Trophoblast cell (in vitro differentiated cells and primary cell): ENCODE results near the gene CDC42EP4.

ENCODE experiments used
- DNase-seq, 2 donors: peaks; one replicate each; pipeline ENCODE4 v3.0.0-alpha.2; 2016
- H2AFZ ChIP-seq: 2 replicates; pipeline ENCODE4 v1.6.1; 2013; ENCODE audit warnings: low read length, moderate library complexity, mild to moderate bottlenecking; ENCODE audit not compliant: insufficient read depth, poor library complexity
- H2AK5ac ChIP-seq: 2 replicates; pipeline ENCODE4 v1.6.1; 2013; ENCODE audit warnings: mild to moderate bottlenecking, low read length
- H2BK120ac ChIP-seq: 2 replicates; pipeline ENCODE4 v1.6.1; 2013; ENCODE audit warnings: low read length, mild to moderate bottlenecking, moderate library complexity; ENCODE audit not compliant: insufficient read depth, poor library complexity
- H2BK12ac ChIP-seq: 2 replicates; pipeline ENCODE4 v1.6.1; 2013; ENCODE audit warnings: mild to moderate bottlenecking, low read length, moderate library complexity
- H2BK5ac ChIP-seq: 2 replicates; pipeline ENCODE4 v1.6.1; 2013; ENCODE audit warnings: low read length, low read depth, moderate library complexity, mild to moderate bottlenecking; ENCODE audit not compliant: poor library complexity
- H3K14ac ChIP-seq: 2 replicates; pipeline ENCODE4 v1.6.1; 2013; ENCODE audit warnings: mild to moderate bottlenecking, low read length
- H3K18ac ChIP-seq: 2 replicates; pipeline ENCODE4 v1.6.1; 2013; ENCODE audit warnings: mild to moderate bottlenecking, low read length
- H3K23ac ChIP-seq: 2 replicates; pipeline ENCODE4 v1.6.1; 2013; ENCODE audit warnings: low read length
- H3K27ac ChIP-seq: 2 replicates; pipeline ENCODE4 v1.5.1; 2013; ENCODE audit warnings: low read depth, mild to moderate bottlenecking, inconsistent platforms, low read length, moderate library complexity
- H3K27me3 ChIP-seq: 2 replicates; pipeline ENCODE4 v1.6.1; 2013; ENCODE audit warnings: inconsistent platforms, mild to moderate bottlenecking, low read length, moderate library complexity; ENCODE audit not compliant: insufficient read depth
- H3K36me3 ChIP-seq, 2 experiments: 1 replicate in 1 of 2; 2 replicates in 1 of 2; pipeline ENCODE4 v1.6.1; 2013; ENCODE audit warnings: low read length in 2 of 2, mild to moderate bottlenecking in 2 of 2, moderate library complexity in 1 of 2; ENCODE audit not compliant: insufficient read depth in 2 of 2, control insufficient read depth in 1 of 2
- H3K4ac ChIP-seq: 2 replicates; pipeline ENCODE4 v1.6.1; 2013; ENCODE audit warnings: low read depth, mild to moderate bottlenecking, low read length, moderate library complexity
- H3K4me1 ChIP-seq, 2 experiments: 1 replicate in 1 of 2; 2 replicates in 1 of 2; pipeline ENCODE4 v1.6.1; 2013; ENCODE audit warnings: low read length in 2 of 2, mild to moderate bottlenecking in 2 of 2, moderate library complexity in 1 of 2; ENCODE audit not compliant: insufficient read depth in 2 of 2, control insufficient read depth in 1 of 2
- H3K4me2 ChIP-seq: 2 replicates; pipeline ENCODE4 v1.6.1; 2013; ENCODE audit warnings: inconsistent platforms, mild to moderate bottlenecking, low read length, moderate library complexity
- H3K4me3 ChIP-seq: 2 replicates; pipeline ENCODE4 v1.5.1; 2013; ENCODE audit warnings: mild to moderate bottlenecking, low read depth, low read length, inconsistent platforms
- H3K79me1 ChIP-seq: one replicate; pipeline ENCODE4 v1.6.1; 2013; ENCODE audit warnings: low read length
- H3K79me2 ChIP-seq: 2 replicates; pipeline ENCODE4 v1.6.1; 2013; ENCODE audit warnings: low read length, mild to moderate bottlenecking; ENCODE audit not compliant: control insufficient read depth, insufficient read depth, poor library complexity
- H3K9ac ChIP-seq: 2 replicates; pipeline ENCODE4 v1.6.1; 2013; ENCODE audit warnings: mild to moderate bottlenecking, low read length
- H3K9me3 ChIP-seq: 2 replicates; pipeline ENCODE4 v1.6.1; 2013; ENCODE audit warnings: low read depth, mild to moderate bottlenecking, control low read depth, inconsistent platforms, low read length; ENCODE audit not compliant: insufficient read depth
- H4K12ac ChIP-seq: 2 replicates; pipeline ENCODE4 v1.6.1; 2013; ENCODE audit warnings: low read depth, mild to moderate bottlenecking, low read length, moderate library complexity
- H4K8ac ChIP-seq: 2 replicates; pipeline ENCODE4 v1.6.1; 2013; ENCODE audit warnings: low read depth, mild to moderate bottlenecking, low read length, moderate library complexity
- H4K91ac ChIP-seq: one replicate; pipeline ENCODE4 v1.6.1; 2013; ENCODE audit warnings: low read depth, mild to moderate bottlenecking, low read length, moderate library complexity
- WGBS: extraction: QIAGEN DNeasy Blood & Tissue Kit; methylation state at CpG from one replicate; pipeline ENCODE4 v1.1.7; 2013; ENCODE audit warnings: missing lambda C conversion rate; ENCODE audit not compliant: insufficient read length, insufficient coverage; ENCODE audit errors: extremely low coverage; 5-methylcytosine and 5-hydroxymethylcytosine counted together

Gene CDC42EP4

GRCh38 chr17:73262676-73263642 lies 48.8 kb downstream of the CDC42EP4 start:
- Histone ChIP-seq H2AK5ac (no peak overlapping the region), H2BK12ac (no peak overlapping the region), H3K14ac (no peak overlapping the region), H4K91ac (no peak overlapping the region), H3K27ac (no peak overlapping the region), H3K4me3 (no peak overlapping the region), H3K27me3 (no peaks in the 10 kb centered on the region), H4K12ac (no peak overlapping the region), H3K9me3 (peaks cover 2% of the 10 kb centered on the region), H2BK120ac (no peak overlapping the region), H3K9ac (no peak overlapping the region), H3K18ac (no peak overlapping the region), H3K4me1 (peaks cover 0 to 3% of the 10 kb centered on the region in 2 experiments), H3K36me3 (no peaks in the 10 kb centered on the region), H3K4me2 (no peak overlapping the region), H2AFZ (no peak overlapping the region), H3K79me1 (no peaks in the 10 kb centered on the region), H2BK5ac (no peak overlapping the region), H3K79me2 (no peaks in the 10 kb centered on the region), H4K8ac (no peak overlapping the region), H3K4ac (no peak overlapping the region), H3K23ac (no peak overlapping the region)
- DNase-seq, result no peak
- no CpG with 5 or more reads among the region's 12 CpGs for WGBS

DNA sequence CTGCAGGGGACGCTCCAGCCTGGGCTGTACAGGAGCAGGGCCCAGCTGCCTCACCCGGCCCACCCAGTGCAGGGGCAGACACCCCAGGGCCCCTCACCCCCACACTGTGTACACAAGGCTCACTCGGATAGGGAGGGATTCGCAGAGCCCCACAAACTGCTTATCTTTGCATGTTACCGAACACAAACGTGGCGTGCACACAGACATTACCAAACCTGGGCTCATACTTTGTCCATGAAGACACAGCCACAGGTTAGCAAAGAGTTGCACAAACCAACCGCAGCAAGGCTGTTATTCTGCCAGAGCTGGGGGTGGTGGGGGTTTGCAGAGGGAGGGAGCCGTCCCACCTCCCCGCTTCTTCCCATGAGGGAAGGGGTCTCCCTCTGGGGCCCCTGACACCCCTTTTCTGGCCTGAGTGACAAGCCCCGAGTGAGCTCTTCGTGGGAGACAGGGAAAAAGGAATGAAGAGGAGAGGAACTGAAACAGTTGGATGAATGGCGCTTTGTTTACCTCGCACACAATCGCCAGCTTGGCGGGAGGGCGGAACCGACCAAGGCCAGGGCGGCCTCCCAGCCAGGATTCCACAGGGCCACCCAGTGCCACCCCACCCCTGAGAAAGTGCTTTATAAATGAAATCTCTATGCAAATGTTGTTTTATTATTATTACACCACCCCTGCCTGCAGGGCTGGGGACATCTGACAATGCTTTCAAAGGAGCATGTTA lies 49.7 kb downstream of the CDC42EP4 start:
- no peak overlapping the region for H3K4ac ChIP-seq
- H3K18ac ChIP-seq, result no peak overlapping the region

GRCh38 chr17:73261617-73261951 lies 50.2 kb downstream of the CDC42EP4 start, which contains the start of gene CPSF4L:
TSS of gene CPSF4L (minus strand) at chr17:73261880. CDS start at chr17:73261818, 62 bp downstream.
- no CpG with 5 or more reads among the region's 9 CpGs for WGBS
- Histone ChIP-seq H3K9me3 (peaks cover 2% of the 10 kb centered on the region), H3K27me3 (no peaks in the 10 kb centered on the region), H2BK12ac (peak within 1 kb of the TSS; percentile 51), H3K4me2 (no peak within 1 kb of the TSS), H3K9ac (no peak within 1 kb of the TSS), H2AK5ac (no peak within 1 kb of the TSS), H4K91ac (no peak within 1 kb of the TSS), H3K4me1 (peaks cover 0 to 3% of the 10 kb centered on the region in 2 experiments), H3K14ac (no peak within 1 kb of the TSS), H2BK5ac (no peak within 1 kb of the TSS), H3K79me2 (no peaks in the 10 kb centered on the region), H3K4ac (no peak within 1 kb of the TSS), H3K4me3 (no peak within 1 kb of the TSS), H3K36me3 (no peaks in the 10 kb centered on the region), H2AFZ (no peak within 1 kb of the TSS), H2BK120ac (no peak within 1 kb of the TSS), H3K79me1 (no peaks in the 10 kb centered on the region), H4K12ac (no peak within 1 kb of the TSS), H3K27ac (no peak within 1 kb of the TSS), H3K18ac (no peak within 1 kb of the TSS), H4K8ac (no peak within 1 kb of the TSS), H3K23ac (no peak within 1 kb of the TSS)
- no peak for DNase-seq

More for the DNA sequence above, 49.7 kb downstream of the CDC42EP4 start:
- Histone ChIP-seq H3K27me3 (no peaks in the 10 kb centered on the region), H3K9me3 (peaks cover 2% of the 10 kb centered on the region), H3K4me2 (no peak overlapping the region), H2AFZ (no peak overlapping the region), H3K4me3 (no peak overlapping the region), H3K79me2 (no peaks in the 10 kb centered on the region), H3K4me1 (peaks cover 0 to 3% of the 10 kb centered on the region in 2 experiments), H3K79me1 (no peaks in the 10 kb centered on the region), H2AK5ac (no peak overlapping the region), H2BK120ac (no peak overlapping the region), H3K14ac (no peak overlapping the region), H3K23ac (no peak overlapping the region), H3K9ac (no peak overlapping the region), H4K8ac (no peak overlapping the region), H2BK12ac (peak overlapping the region; percentile 51), H3K36me3 (no peaks in the 10 kb centered on the region), H4K12ac (no peak overlapping the region), H3K27ac (no peak overlapping the region), H2BK5ac (no peak overlapping the region), H4K91ac (no peak overlapping the region)
- WGBS, result no CpG with 5 or more reads among the region's 19 CpGs
- DNase-seq, result no peak

DNA sequence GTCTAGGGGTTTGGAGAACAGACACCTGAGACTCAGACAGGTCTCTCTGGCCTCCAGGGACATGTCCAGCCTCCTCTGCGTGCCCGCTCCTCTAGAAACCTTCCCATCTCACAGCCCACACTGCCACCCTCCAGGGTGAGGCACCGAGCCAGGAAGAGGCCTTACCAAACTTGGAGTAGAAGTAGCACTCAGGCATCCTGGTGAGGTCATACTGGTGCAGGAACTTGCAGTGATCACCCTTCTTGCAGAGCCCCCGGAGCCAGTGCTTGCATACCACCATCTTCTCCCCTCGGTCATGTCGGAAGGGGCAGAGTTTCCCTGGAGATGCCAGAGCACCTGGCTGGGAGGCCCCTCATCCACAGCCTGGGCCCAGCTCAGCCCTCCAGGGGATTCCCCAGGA lies 54.3 kb downstream of the CDC42EP4 start:
- Histone ChIP-seq H2AFZ (no peak overlapping the region), H4K8ac (no peak overlapping the region), H2AK5ac (no peak overlapping the region), H2BK12ac (no peak overlapping the region), H3K4me3 (no peak overlapping the region), H3K36me3 (no peaks in the 10 kb centered on the region), H2BK5ac (no peak overlapping the region), H4K12ac (no peak overlapping the region), H3K23ac (no peak overlapping the region), H3K9me3 (no peaks in the 10 kb centered on the region), H3K9ac (no peak overlapping the region), H4K91ac (no peak overlapping the region), H3K4ac (no peak overlapping the region), H3K27me3 (no peaks in the 10 kb centered on the region), H3K14ac (no peak overlapping the region), H3K79me2 (no peaks in the 10 kb centered on the region), H3K27ac (no peak overlapping the region), H2BK120ac (no peak overlapping the region), H3K4me1 (peaks cover 0 to 3% of the 10 kb centered on the region in 2 experiments), H3K18ac (no peak overlapping the region), H3K79me1 (no peaks in the 10 kb centered on the region), H3K4me2 (no peak overlapping the region)
- WGBS, result no CpG with 5 or more reads among the region's 6 CpGs
- DNase-seq, result no peak
